Brain microvascular endothelial cell (primary cell): Measurements from ENCODE around the gene UPB1.

Experiments
- DNase-seq: peaks from one replicate; pipeline ENCODE4 v3.0.0-alpha.2; 2020
- H3K27ac ChIP-seq: fragments of 250-450 bp; sonication (Bioruptor Pico); 2 replicates; pipeline ENCODE4 v1.5.1; 2020; ENCODE audit warnings: mild to moderate bottlenecking, moderate library complexity
- H3K27me3 ChIP-seq: fragments of 250-450 bp; sonication (Bioruptor Pico); replicated peaks from 2 replicates; pipeline ENCODE4 v1.5.1; 2020; ENCODE audit warnings: mild to moderate bottlenecking
- H3K36me3 ChIP-seq: fragments of 250-450 bp; sonication (Bioruptor Pico); replicated peaks from 2 replicates; pipeline ENCODE4 v1.5.1; 2020; ENCODE audit warnings: mild to moderate bottlenecking
- H3K4me3 ChIP-seq: 2 replicates; pipeline ENCODE4 v1.5.1; 2011; ENCODE audit warnings: low read depth, mild to moderate bottlenecking, control low read depth, low read length, moderate library complexity
- in situ Hi-C: cut with HindIII; loops from 2 replicates; pipeline ENCODE4 v1.10.0; 2017; ENCODE audit warnings: low sequenced_read_pairs, low pct_ligation_motif_present
- TF ChIP-seq, protein P1 (sequence below): IDR thresholded peaks from 2 replicates; pipeline ENCODE4 v1.5.1; 2011; ENCODE audit warnings: low read depth, mild to moderate bottlenecking, moderate library complexity, low read length, control low read depth, inconsistent platforms; ENCODE audit errors: missing control alignments

UPB1 gene

DNA sequence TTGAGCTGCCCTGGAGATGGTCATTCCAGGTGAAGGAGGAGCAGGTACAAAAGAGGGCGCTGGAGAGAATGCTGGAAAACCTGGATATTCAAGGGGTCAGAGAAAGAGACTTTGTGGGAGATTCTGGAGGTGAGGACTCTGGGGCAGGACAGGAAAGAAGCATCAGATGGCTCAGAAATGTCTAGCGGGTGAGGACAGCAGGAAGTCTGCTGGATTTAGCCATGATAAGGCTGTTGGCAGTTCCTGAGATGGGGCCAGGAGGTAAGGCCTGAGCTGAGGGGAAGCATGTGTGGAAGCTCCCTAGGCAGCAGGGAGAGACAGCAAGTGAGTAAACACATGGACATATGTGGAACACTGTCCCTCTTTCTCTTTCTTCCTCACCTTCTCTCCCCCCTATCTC, 1.5 kb downstream of the UPB1 start:
- TF ChIP-seq, protein P1, sequence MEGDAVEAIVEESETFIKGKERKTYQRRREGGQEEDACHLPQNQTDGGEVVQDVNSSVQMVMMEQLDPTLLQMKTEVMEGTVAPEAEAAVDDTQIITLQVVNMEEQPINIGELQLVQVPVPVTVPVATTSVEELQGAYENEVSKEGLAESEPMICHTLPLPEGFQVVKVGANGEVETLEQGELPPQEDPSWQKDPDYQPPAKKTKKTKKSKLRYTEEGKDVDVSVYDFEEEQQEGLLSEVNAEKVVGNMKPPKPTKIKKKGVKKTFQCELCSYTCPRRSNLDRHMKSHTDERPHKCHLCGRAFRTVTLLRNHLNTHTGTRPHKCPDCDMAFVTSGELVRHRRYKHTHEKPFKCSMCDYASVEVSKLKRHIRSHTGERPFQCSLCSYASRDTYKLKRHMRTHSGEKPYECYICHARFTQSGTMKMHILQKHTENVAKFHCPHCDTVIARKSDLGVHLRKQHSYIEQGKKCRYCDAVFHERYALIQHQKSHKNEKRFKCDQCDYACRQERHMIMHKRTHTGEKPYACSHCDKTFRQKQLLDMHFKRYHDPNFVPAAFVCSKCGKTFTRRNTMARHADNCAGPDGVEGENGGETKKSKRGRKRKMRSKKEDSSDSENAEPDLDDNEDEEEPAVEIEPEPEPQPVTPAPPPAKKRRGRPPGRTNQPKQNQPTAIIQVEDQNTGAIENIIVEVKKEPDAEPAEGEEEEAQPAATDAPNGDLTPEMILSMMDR: no peak
- no peak for DNase-seq
- in situ Hi-C loops: no loop called here
- Histone ChIP-seq H3K27me3 (no peaks in the 10 kb centered on the region), H3K36me3 (no peaks in the 10 kb centered on the region), H3K27ac (no peak overlapping the region), H3K4me3 (no peak overlapping the region)

DNA sequence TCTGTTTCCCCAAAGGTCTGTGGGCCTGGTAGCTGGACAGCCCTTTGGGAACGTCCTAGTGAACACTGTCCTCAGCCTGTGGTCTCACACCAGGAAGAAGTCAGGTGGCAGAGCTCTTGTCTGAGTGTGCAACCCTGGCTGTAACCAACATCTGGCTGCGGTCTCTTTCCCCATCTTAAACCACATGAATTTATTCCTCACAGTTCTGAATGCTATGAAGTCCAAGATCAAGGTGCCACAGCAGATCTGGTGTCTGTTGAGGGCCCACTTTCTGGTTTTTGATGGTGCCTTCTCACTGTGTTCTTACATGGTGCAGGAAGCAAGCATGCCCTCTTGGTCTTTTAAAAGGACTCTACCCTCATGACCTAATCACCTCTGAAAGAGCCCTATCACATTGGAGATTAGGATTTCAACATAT, 2.7 kb downstream of the UPB1 start:
- Histone ChIP-seq H3K27ac (no peak overlapping the region), H3K4me3 (no peak overlapping the region), H3K27me3 (no peaks in the 10 kb centered on the region), H3K36me3 (no peaks in the 10 kb centered on the region)
- TF ChIP-seq, protein P1: no peak
- no peak for DNase-seq
- in situ Hi-C loops: no loop called here

DNA sequence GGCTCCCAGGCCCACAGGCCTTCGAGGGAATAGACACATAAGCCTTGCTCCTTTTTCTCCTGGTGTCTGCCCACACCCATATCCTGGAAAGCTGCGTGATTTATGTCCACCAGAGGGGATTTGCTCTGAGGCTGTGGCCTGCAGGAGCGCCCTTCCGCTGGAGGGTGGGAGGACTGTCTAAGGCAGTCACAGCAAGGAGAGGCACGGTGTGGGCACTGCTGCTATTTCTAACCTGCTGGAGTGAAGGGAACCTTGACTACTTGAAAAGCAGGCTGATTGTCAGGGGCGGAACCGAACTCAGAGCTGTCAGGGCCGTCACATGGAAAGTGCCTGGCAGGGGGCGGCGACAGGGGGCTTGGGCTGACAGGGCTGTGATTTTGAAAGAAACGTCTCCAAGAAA, 3.7 kb downstream of the UPB1 start:
- Histone ChIP-seq H3K4me3 (no peak overlapping the region), H3K27me3 (no peaks in the 10 kb centered on the region), H3K36me3 (no peaks in the 10 kb centered on the region), H3K27ac (no peak overlapping the region)
- no peak for DNase-seq
- TF ChIP-seq, protein P1: no peak
- in situ Hi-C loops: no loop called here

DNA sequence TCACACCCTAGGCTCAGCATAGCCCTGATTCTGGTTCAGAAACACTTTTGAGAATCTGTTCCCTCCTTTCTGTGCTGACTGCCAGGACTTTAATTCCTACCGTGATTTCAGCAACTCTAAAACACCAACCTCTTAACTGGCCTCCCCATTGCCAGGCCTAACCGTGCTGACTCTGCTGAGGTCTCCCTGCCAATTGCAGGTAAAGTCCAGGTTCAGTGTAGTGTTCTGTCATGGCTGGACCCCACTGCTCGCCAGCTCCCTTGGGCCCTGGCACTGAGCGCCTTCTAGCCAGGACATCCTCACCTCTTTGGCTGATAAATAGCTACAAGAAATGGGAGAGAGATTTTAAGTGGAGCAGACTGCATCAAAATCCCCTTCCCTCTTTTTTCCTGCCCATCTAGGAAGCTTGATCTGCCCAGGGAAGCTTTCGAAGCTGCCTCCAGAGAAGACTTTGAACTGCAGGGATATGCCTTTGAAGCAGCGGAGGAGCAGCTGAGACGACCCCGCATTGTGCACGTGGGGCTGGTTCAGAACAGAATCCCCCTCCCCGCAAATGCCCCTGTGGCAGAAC, 4.7 kb downstream of the UPB1 start:
- H3K27me3 ChIP-seq: no peaks in the 10 kb centered on the region
- TF ChIP-seq, protein P1: no peak
- H3K36me3 ChIP-seq: no peaks in the 10 kb centered on the region
- no peak overlapping the region for H3K4me3 ChIP-seq
- no peak overlapping the region for H3K27ac ChIP-seq
- DNase-seq: no peak
- in situ Hi-C loops: loop anchor here (25.0 kb wide), 1 partner anchor 162 kb away; no protein-coding TSS in a partner anchor

DNA sequence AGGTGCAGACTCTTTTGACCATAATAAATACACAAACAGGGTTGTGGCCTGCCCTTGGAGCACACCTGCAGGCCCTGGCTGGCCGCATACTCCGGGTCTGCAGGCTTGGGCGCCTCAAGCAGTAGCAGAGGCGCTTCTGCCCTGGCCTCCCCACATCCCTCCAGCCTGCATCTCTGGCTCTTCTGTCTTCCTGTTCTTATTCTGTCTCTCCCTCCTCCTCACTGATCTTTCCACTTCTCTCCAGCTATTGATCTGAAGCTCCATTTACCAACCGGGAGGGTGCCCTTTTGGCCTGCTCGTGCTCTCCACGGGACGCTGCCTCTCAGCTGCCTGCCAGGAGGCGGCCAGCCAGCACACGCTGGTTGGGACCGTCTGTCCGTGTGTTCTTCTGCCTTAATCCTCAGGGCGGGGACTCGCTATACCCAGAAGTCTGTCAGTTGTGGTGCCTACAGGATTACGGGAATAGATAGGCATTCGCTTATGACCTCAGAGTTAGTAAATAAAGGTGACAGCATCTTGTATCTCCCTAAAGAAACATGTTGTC, 5.2 kb downstream of the UPB1 start:
- Histone ChIP-seq H3K27me3 (no peaks in the 10 kb centered on the region), H3K27ac (no peak overlapping the region), H3K4me3 (no peak overlapping the region), H3K36me3 (no peaks in the 10 kb centered on the region)
- in situ Hi-C loops: loop anchor here (25.0 kb wide), 1 partner anchor 163 kb away; no protein-coding TSS in a partner anchor
- DNase-seq: no peak
- TF ChIP-seq, protein P1: no peak
